Gastrocnemius medialis (tissue), 4 donors: Measurements from ENCODE around the gene EPSTI1. TPM values are rescaled to one million over a fixed set of nuclear protein-coding genes. Genes with fewer than 3 reads are reported as not detected.

Experiments
- ATAC-seq, 2 donors: fragments of 150-250 bp; one replicate each; pipeline ENCODE4 v1.9.1; 2016
- DNase-seq, 2 donors: peaks; one replicate each; pipeline ENCODE4 v3.0.0-alpha.2; 2019
- H3K27ac ChIP-seq, 4 donors: fragments of 200-600 bp; sonication (generic); 1 replicate in 1 of 4; 2 replicates in 3 of 4; pipeline ENCODE4 v1.5.1; 2016 to 2018; ENCODE audit warnings: mild to moderate bottlenecking in 2 of 4, moderate library complexity in 1 of 4
- H3K27me3 ChIP-seq, 3 donors: fragments of 200-600 bp; sonication (generic) in 2 of 3; 1 replicate in 1 of 3; 2 replicates in 2 of 3; pipeline versions ENCODE4 v1.5.1 to v1.6.0; 2016 to 2019; ENCODE audit warnings: mild to moderate bottlenecking in 1 of 3, moderate library complexity in 1 of 3
- H3K36me3 ChIP-seq, 2 donors: fragments of 200-600 bp; sonication (generic) in 1 of 2; one replicate each; pipeline ENCODE4 v1.5.1; 2017 to 2018
- H3K4me1 ChIP-seq, 2 donors: fragments of 200-600 bp; sonication (generic) in 1 of 2; one replicate each; pipeline ENCODE4 v1.5.1; 2016 to 2017; ENCODE audit warnings: mild to moderate bottlenecking in 2 of 2
- H3K4me3 ChIP-seq, 4 donors: fragments of 200-600 bp; sonication (generic) in 3 of 4; 1 replicate in 1 of 4; 2 replicates in 3 of 4; pipeline ENCODE4 v1.5.1; 2016 to 2019; ENCODE audit warnings: mild to moderate bottlenecking in 2 of 4
- H3K9me3 ChIP-seq, 3 donors: fragments of 200-600 bp; sonication (generic) in 2 of 3; 1 replicate in 1 of 3; 2 replicates in 2 of 3; pipeline ENCODE4 v1.5.1; 2016 to 2019
- CTCF ChIP-seq, 5 experiments: fragments of 450-650 bp in 3 of 5; fragments of 200-600 bp in 2 of 5; sonication (generic) in 2 of 5; IDR thresholded peaks in 4 of 5; conservative IDR thresholded peaks in 1 of 5; 1 replicate in 4 of 5; 2 replicates in 1 of 5; pipeline ENCODE4 v1.5.1; 2016 to 2019; ENCODE audit warnings: antibody characterized with exemption in 5 of 5, mild to moderate bottlenecking in 3 of 5, moderate library complexity in 3 of 5
- POLR2A ChIP-seq, 2 donors: fragments of 450-650 bp; IDR thresholded peaks; one replicate each; pipeline ENCODE4 v1.6.1; 2017; ENCODE audit warnings: antibody characterized with exemption in 2 of 2, mild to moderate bottlenecking in 2 of 2, moderate library complexity in 2 of 2
- in situ Hi-C, 4 donors: fragments of 200-750 bp; cut with MboI; loops; one replicate each; pipeline versions ENCODE4 v1.15.0 to v1.8.0; 2017; ENCODE audit warnings: low sequenced_read_pairs in 4 of 4
- intact Hi-C: fragments of 100-400 bp; cut with DNase I; formaldehyde crosslinking; loops from one replicate; pipeline ENCODE4 v1.15.1; 2023; ENCODE audit warnings: low total_unique reads
- total RNA-seq, 4 donors: library from RNA; depleted of rRNA; stranded (reverse); fragments of >200 nt; gene quantifications; one replicate each; pipeline versions ENCODE4 v1.1.0 to v1.2.3, GENCODE V29; 2016

Gene EPSTI1
- total RNA-seq, 4 donors from 2014 or later = 0.42 to 2.0 (median 0.65) TPM

GRCh38 chr13:43023289-43023963 lies 31.4 kb upstream of the EPSTI1 start, which contains the start of gene DNAJC15:
DNAJC15 (plus strand) TSS chr13:43023586; CDS start chr13:43023627, 41 bp downstream.
- Histone ChIP-seq H3K36me3 (peaks cover 0 to 6% of the 10 kb centered on the region in 2 donors), H3K27me3 (no peaks in the 10 kb centered on the region), H3K4me3 (peak within 1 kb of the TSS; percentile 76 to 96 (median 87)), H3K9me3 (no peaks in the 10 kb centered on the region), H3K27ac (peak within 1 kb of the TSS; percentile 83 to 94 (median 92)), H3K4me1 (peaks cover 0 to 22% of the 10 kb centered on the region in 2 donors)
- ATAC-seq = peak; percentile 93 to 96
- in situ Hi-C loops (no loop called here), intact Hi-C loops (loop anchor here (5.0 kb wide), 1 partner anchor 859 kb away; no protein-coding TSS in a partner anchor)
- TF ChIP-seq POLR2A (IDR thresholded peaks at IDR 0.05) (peak; percentile 44 to 48), CTCF (IDR thresholded peaks at IDR 0.05 in 4 of 5, conservative IDR thresholded peaks at IDR 0.05 in 1 of 5) (peak in 2 of 5 experiments; percentile 14 to 25)
- peak; percentile 72 to 83 for DNase-seq

DNA sequence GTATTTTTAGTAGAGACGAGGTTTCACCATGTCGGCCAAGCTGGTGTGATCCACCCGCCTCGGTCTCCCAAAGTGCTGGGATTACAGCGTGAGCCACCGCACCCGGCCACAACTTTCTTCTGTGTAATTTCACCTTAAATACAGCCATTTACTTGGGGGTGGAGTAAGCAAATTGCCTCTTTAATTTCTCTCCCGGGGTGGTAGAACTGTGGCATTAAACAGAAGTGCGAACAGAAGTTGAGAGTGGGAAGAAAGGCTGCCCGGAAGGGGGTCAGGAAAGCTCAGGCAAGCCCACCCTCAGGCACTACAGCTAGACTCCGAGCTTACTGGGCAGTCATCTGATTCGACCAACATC lies 30.9 kb upstream of the EPSTI1 start:
- intact Hi-C loops = loop anchor here (5.0 kb wide), 1 partner anchor 859 kb away; no protein-coding TSS in a partner anchor
- TF ChIP-seq POLR2A (IDR thresholded peaks at IDR 0.05) = no peak
- no peak for TF ChIP-seq CTCF (IDR thresholded peaks at IDR 0.05 in 4 of 5, conservative IDR thresholded peaks at IDR 0.05 in 1 of 5)
- in situ Hi-C loops = no loop called here
- Histone ChIP-seq H3K9me3 (no peaks in the 10 kb centered on the region), H3K4me3 (peak overlapping the region; percentile 76 to 96 (median 87)), H3K27ac (peak overlapping the region; percentile 83 to 94 (median 92)), H3K4me1 (peaks cover 0 to 22% of the 10 kb centered on the region in 2 donors), H3K36me3 (peaks cover 0 to 3% of the 10 kb centered on the region in 2 donors), H3K27me3 (no peaks in the 10 kb centered on the region)
- DNase-seq = no peak
- peak; percentile 3 to 6 for ATAC-seq

GRCh38 chr13:43021926-43022670 lies 30.1 kb upstream of the EPSTI1 start:
- H3K27me3 ChIP-seq = no peaks in the 10 kb centered on the region
- TF ChIP-seq CTCF (IDR thresholded peaks at IDR 0.05 in 4 of 5, conservative IDR thresholded peaks at IDR 0.05 in 1 of 5) (no peak), POLR2A (IDR thresholded peaks at IDR 0.05) (no peak)
- H3K9me3 ChIP-seq = no peaks in the 10 kb centered on the region
- H3K4me1 ChIP-seq = peaks cover 0 to 22% of the 10 kb centered on the region in 2 donors
- H3K27ac ChIP-seq = no peak overlapping the region
- ATAC-seq = no peak
- in situ Hi-C loops = no loop called here
- no peak overlapping the region for H3K4me3 ChIP-seq
- intact Hi-C loops = loop anchor here (5.0 kb wide), 1 partner anchor 860 kb away; no protein-coding TSS in a partner anchor
- no peaks in the 10 kb centered on the region for H3K36me3 ChIP-seq
- no peak for DNase-seq

GRCh38 chr13:43020794-43021193 lies 28.8 kb upstream of the EPSTI1 start:
- DNase-seq = no peak
- Histone ChIP-seq H3K27ac (no peak overlapping the region), H3K4me3 (no peak overlapping the region), H3K27me3 (no peaks in the 10 kb centered on the region), H3K36me3 (no peaks in the 10 kb centered on the region), H3K4me1 (peaks cover 0 to 14% of the 10 kb centered on the region in 2 donors), H3K9me3 (no peaks in the 10 kb centered on the region)
- no peak for TF ChIP-seq CTCF (IDR thresholded peaks at IDR 0.05 in 4 of 5, conservative IDR thresholded peaks at IDR 0.05 in 1 of 5)
- no peak for TF ChIP-seq POLR2A (IDR thresholded peaks at IDR 0.05)
- ATAC-seq = no peak
- intact Hi-C loops (loop anchor here (5.0 kb wide), 1 partner anchor 862 kb away; no protein-coding TSS in a partner anchor), in situ Hi-C loops (no loop called here)
